Stimulated activated CD4-positive, alpha-beta T cell treated with anti-CD3 and anti-CD28 coated beads, Interleukin-15, amount 100 ng/mL, for 1 hour (primary cell): ENCODE data around the gene TMEM156.
"Not testable (repeated sequence)": the region's sequence is repeated elsewhere in the genome, so short reads cannot be mapped to it uniquely, and the experiment has no call there.

ENCODE experiments used
- DNase-seq, 2 donors: peaks; one replicate each; pipeline ENCODE4 v3.0.0-alpha.2; 2020; ENCODE audit warnings: low read depth in 1 of 2, low spot score in 1 of 2

The TMEM156 gene

GRCh38 chr4:38993683-38994082 lies 38.5 kb downstream of the TMEM156 start:
- no peak for DNase-seq

GRCh38 chr4:38990241-38990640 lies 42.0 kb downstream of the TMEM156 start:
- no peak for DNase-seq

GRCh38 chr4:38989487-38989886 lies 42.7 kb downstream of the TMEM156 start:
- no peak for DNase-seq

GRCh38 chr4:38988353-38988752 lies 43.9 kb downstream of the TMEM156 start:
- not testable (repeated sequence) for DNase-seq

- DNase-seq = no peak
These were observed 44.7 kb downstream of the TMEM156 start for GRCh38 chr4:38987491-38987890.

GRCh38 chr4:38985410-38986100 lies 46.7 kb downstream of the TMEM156 start:
- no peak for DNase-seq

GRCh38 chr4:38983787-38984598 lies 48.2 kb downstream of the TMEM156 start:
- DNase-seq = no peak

- DNase-seq = no peak
These were observed 48.9 kb downstream of the TMEM156 start for GRCh38 chr4:38983291-38983690.

- no peak for DNase-seq
These were observed 49.7 kb downstream of the TMEM156 start for GRCh38 chr4:38982361-38983095.

GRCh38 chr4:38980903-38981676 lies 51.1 kb downstream of the TMEM156 start:
- DNase-seq = no peak

GRCh38 chr4:38979511-38980230 lies 52.5 kb downstream of the TMEM156 start:
- DNase-seq = no peak

- no peak for DNase-seq
These were observed 53.1 kb downstream of the TMEM156 start for GRCh38 chr4:38979081-38979480.

GRCh38 chr4:38976308-38976707 lies 55.9 kb downstream of the TMEM156 start:
- DNase-seq = no peak

- no peak for DNase-seq
These were observed 63.5 kb downstream of the TMEM156 start for GRCh38 chr4:38968668-38969067.

GRCh38 chr4:38967260-38968095 lies 64.7 kb downstream of the TMEM156 start:
- no peak for DNase-seq

- no peak for DNase-seq
These were observed 66.3 kb downstream of the TMEM156 start for GRCh38 chr4:38965866-38966265.

- DNase-seq = no peak
These were observed 67.0 kb downstream of the TMEM156 start for GRCh38 chr4:38964942-38965775.

- DNase-seq = not testable (repeated sequence)
These were observed 73.0 kb downstream of the TMEM156 start for GRCh38 chr4:38959248-38959647.
